H1 (cell line): ENCODE data around the gene JMJD1C. TPM values are rescaled to one million over a fixed set of nuclear protein-coding genes. Genes with fewer than 3 reads are reported as not detected.

Source experiments
- CTCF ChIA-PET: fragments of 300-600 bp; sonication (Branson Sonifier 250); formaldehyde crosslinking; loops from one replicate; lab custom pipeline; 2021; ENCODE audit not compliant: partially characterized antibody; lab: Charles Lee
- POLR2A ChIA-PET: fragments of 300-600 bp; sonication (Branson Sonifier 250); formaldehyde crosslinking; loops from one replicate; lab custom pipeline; 2021; ENCODE audit warnings: inconsistent platforms; ENCODE audit not compliant: partially characterized antibody; lab: Charles Lee
- DNase-seq, 2 experiments: peaks; one replicate each; pipeline versions ENCODE4 v3.0.0 to v3.0.0-alpha.2; 2010 to 2022; ENCODE audit warnings: low spot score in 2 of 2, low read depth in 1 of 2, mixed read lengths in 1 of 2
- FAIRE-seq: peaks from 2 replicates; lab custom pipeline; 2011; peaks lifted over from hg19 to GRCh38; lab: Jason Lieb, UNC
- H2AFZ ChIP-seq: 2 replicates; pipeline ENCODE4 v1.8.1; 2012; ENCODE audit warnings: low read length, inconsistent platforms
- H2AK5ac ChIP-seq: 2 replicates; pipeline ENCODE4 v1.6.1; 2013; ENCODE audit warnings: low read depth, low read length
- H2BK120ac ChIP-seq: replicated peaks from 2 replicates; pipeline ENCODE3; 2013; ENCODE audit warnings: low read depth, low read length, inconsistent platforms
- H2BK12ac ChIP-seq: 2 replicates; pipeline ENCODE4 v1.6.1; 2013; ENCODE audit warnings: low read depth, low read length
- H2BK15ac ChIP-seq: 2 replicates; pipeline ENCODE4 v1.6.1; 2013; ENCODE audit warnings: low read length
- H2BK20ac ChIP-seq: 2 replicates; pipeline ENCODE4 v1.6.1; 2013; ENCODE audit warnings: low read length
- H2BK5ac ChIP-seq: 2 replicates; pipeline ENCODE4 v1.6.1; 2013; ENCODE audit warnings: low read depth, low read length
- H3K14ac ChIP-seq: 2 replicates; pipeline ENCODE4 v1.6.1; 2013; ENCODE audit warnings: inconsistent platforms; ENCODE audit not compliant: insufficient read length
- H3K18ac ChIP-seq: 2 replicates; pipeline ENCODE4 v1.6.1; 2013; ENCODE audit warnings: low read length; ENCODE audit errors: extremely low read depth
- H3K23ac ChIP-seq: 2 replicates; pipeline ENCODE4 v1.6.1; 2013; ENCODE audit warnings: inconsistent platforms; ENCODE audit not compliant: insufficient read length
- H3K23me2 ChIP-seq: 2 replicates; pipeline ENCODE4 v1.6.1; 2013; ENCODE audit warnings: low read depth, low read length
- H3K27ac ChIP-seq: 2 replicates; pipeline ENCODE4 v1.6.1; 2011; ENCODE audit warnings: low read depth, low read length, inconsistent platforms
- H3K27me3 ChIP-seq, 4 experiments: replicated peaks in 1 of 4; 1 replicate in 1 of 4; 2 replicates in 3 of 4; pipeline versions ENCODE4 v1.6.1 to v1.8.1; 2011 to 2013; ENCODE audit warnings: low read length in 3 of 4, mild to moderate bottlenecking in 3 of 4, inconsistent platforms in 2 of 4, mixed read lengths in 2 of 4, moderate library complexity in 1 of 4; ENCODE audit not compliant: control insufficient read depth in 3 of 4, insufficient read depth in 3 of 4; ENCODE audit errors: extremely low read depth in 1 of 4
- H3K36me3 ChIP-seq, 4 experiments: 2 replicates each; pipeline versions ENCODE4 v1.6.1 to v1.8.1; 2011 to 2013; ENCODE audit warnings: mild to moderate bottlenecking in 4 of 4, low read length in 3 of 4, moderate library complexity in 2 of 4, control low read depth in 1 of 4, inconsistent platforms in 1 of 4; ENCODE audit not compliant: insufficient read depth in 4 of 4, control insufficient read depth in 2 of 4
- H3K4ac ChIP-seq: replicated peaks from 2 replicates; pipeline ENCODE3; 2013; ENCODE audit warnings: low read length, low read depth, mixed read lengths, inconsistent platforms; ENCODE audit not compliant: insufficient read length
- H3K4me1 ChIP-seq, 4 experiments: replicated peaks in 1 of 4; 1 replicate in 1 of 4; 2 replicates in 3 of 4; pipeline versions ENCODE4 v1.6.1 to v1.8.1; 2011 to 2013; ENCODE audit warnings: low read length in 3 of 4, inconsistent platforms in 2 of 4, mixed read lengths in 1 of 4; ENCODE audit not compliant: insufficient read depth in 4 of 4, control insufficient read depth in 3 of 4
- H3K4me2 ChIP-seq, 2 experiments: 2 replicates each; pipeline versions ENCODE4 v1.6.1 to v1.8.1; 2011 to 2013; ENCODE audit warnings: low read depth in 2 of 2, low read length in 2 of 2, control low read depth in 1 of 2, inconsistent platforms in 1 of 2, mild to moderate bottlenecking in 1 of 2; ENCODE audit not compliant: insufficient read depth in 1 of 2
- H3K4me3 ChIP-seq, 4 experiments: fragments of 200-600, 300-600 bp in 1 of 4; sonication (generic), shearing (Covaris generic), sonication (Bioruptor Twin) in 1 of 4; 2 replicates each; pipeline versions ENCODE4 v1.5.1 to v1.8.1; 2011 to 2016; ENCODE audit warnings: low read length in 4 of 4, low read depth in 3 of 4, control low read depth in 2 of 4, inconsistent platforms in 2 of 4, mild to moderate bottlenecking in 2 of 4, mixed read lengths in 1 of 4, moderate library complexity in 1 of 4; ENCODE audit not compliant: insufficient read depth in 2 of 4; ENCODE audit errors: extremely low read depth in 1 of 4
- H3K56ac ChIP-seq: replicated peaks from 2 replicates; pipeline ENCODE3; 2013; ENCODE audit warnings: low read depth, mild to moderate bottlenecking, mixed read lengths, low read length, inconsistent platforms; ENCODE audit not compliant: insufficient read length
- H3K79me1 ChIP-seq: 2 replicates; pipeline ENCODE4 v1.6.1; 2013; ENCODE audit warnings: low read depth, low read length, control low read depth
- H3K79me2 ChIP-seq, 2 experiments: 2 replicates each; pipeline versions ENCODE4 v1.6.1 to v1.8.1; 2012 to 2013; ENCODE audit warnings: low read length in 2 of 2, mild to moderate bottlenecking in 2 of 2, inconsistent platforms in 1 of 2; ENCODE audit not compliant: insufficient read depth in 2 of 2, control insufficient read depth in 1 of 2
- H3K9ac ChIP-seq, 4 experiments: replicated peaks in 1 of 4; 1 replicate in 1 of 4; 2 replicates in 3 of 4; pipeline versions ENCODE4 v1.6.1 to v1.8.1; 2011 to 2013; ENCODE audit warnings: low read depth in 3 of 4, low read length in 3 of 4, control low read depth in 2 of 4, mild to moderate bottlenecking in 2 of 4, moderate library complexity in 2 of 4, inconsistent platforms in 1 of 4; ENCODE audit errors: extremely low read depth in 1 of 4
- H3K9me3 ChIP-seq, 2 experiments: 2 replicates each; pipeline versions ENCODE4 v1.6.1 to v1.8.1; 2012 to 2013; ENCODE audit warnings: mild to moderate bottlenecking in 2 of 2, moderate library complexity in 2 of 2, control low read depth in 1 of 2, inconsistent platforms in 1 of 2, low read depth in 1 of 2, low read length in 1 of 2, mixed read lengths in 1 of 2; ENCODE audit not compliant: insufficient read depth in 2 of 2
- H4K20me1 ChIP-seq, 2 experiments: replicated peaks in 1 of 2; 2 replicates each; pipeline versions ENCODE3 to v1.8.1; 2011 to 2013; ENCODE audit warnings: inconsistent platforms in 2 of 2, low read length in 2 of 2, mild to moderate bottlenecking in 1 of 2; ENCODE audit not compliant: insufficient read depth in 2 of 2, control insufficient read depth in 1 of 2
- H4K5ac ChIP-seq: 2 replicates; pipeline ENCODE4 v1.6.1; 2013; ENCODE audit warnings: low read length, low read depth, mixed read lengths, inconsistent platforms; ENCODE audit not compliant: insufficient read length
- H4K8ac ChIP-seq: 2 replicates; pipeline ENCODE4 v1.8.0; 2013; ENCODE audit warnings: mild to moderate bottlenecking, moderate library complexity, low read length, inconsistent platforms; ENCODE audit not compliant: insufficient read depth; ENCODE audit errors: extremely low read depth
- H4K91ac ChIP-seq: replicated peaks from 2 replicates; pipeline ENCODE3; 2013; ENCODE audit warnings: low read length, mixed read lengths, inconsistent platforms; ENCODE audit not compliant: insufficient read length
- ATF3 ChIP-seq: IDR thresholded peaks from 2 replicates; pipeline ENCODE4 v1.6.1; 2011; ENCODE audit warnings: low read depth, mild to moderate bottlenecking, low read length; ENCODE audit not compliant: insufficient read depth
- CTBP2 ChIP-seq: IDR thresholded peaks from 2 replicates; pipeline ENCODE4 v1.7.0; 2011; ENCODE audit warnings: borderline replicate concordance, mild to moderate bottlenecking, moderate library complexity, mixed read lengths, low read length; ENCODE audit not compliant: insufficient read depth, insufficient read length
- GTF2F1 ChIP-seq: IDR thresholded peaks from 2 replicates; pipeline ENCODE4 v1.6.1; 2012; ENCODE audit warnings: low read depth, low read length, improper control_type of control experiment, borderline replicate concordance
- KDM1A ChIP-seq: fragments of 200-600, 300-600 bp; sonication (generic); IDR thresholded peaks from 2 replicates; pipeline ENCODE4 v1.7.1; 2016; ENCODE audit warnings: mild to moderate bottlenecking, low read length, borderline replicate concordance
- KDM4A ChIP-seq: IDR thresholded peaks from one replicate; pipeline ENCODE4 v1.7.1; 2012; ENCODE audit warnings: low read depth, mild to moderate bottlenecking, moderate library complexity, low read length, inconsistent platforms; ENCODE audit not compliant: severe bottlenecking
- RFX5 ChIP-seq: IDR thresholded peaks from 2 replicates; pipeline ENCODE4 v1.6.1; 2011; ENCODE audit warnings: low read depth, low read length, improper control_type of control experiment, borderline replicate concordance
- RNF2 ChIP-seq: fragments of 200-900, 300-1000 bp; sonication (generic); IDR thresholded peaks from 2 replicates; pipeline ENCODE4 v1.7.1; 2016; ENCODE audit warnings: borderline replicate concordance, low read depth, mild to moderate bottlenecking, antibody characterized with exemption, low read length; ENCODE audit not compliant: poor library complexity, severe bottlenecking; ENCODE audit errors: missing control alignments
- SIX5 ChIP-seq: IDR thresholded peaks from 2 replicates; pipeline ENCODE4 v1.6.1; 2011; ENCODE audit warnings: mild to moderate bottlenecking, low read depth, low read length
- SRF ChIP-seq: IDR thresholded peaks from 2 replicates; pipeline ENCODE4 v1.6.1; 2011; ENCODE audit warnings: mild to moderate bottlenecking, low read depth, low read length, moderate library complexity
- WGBS, 2 experiments: shearing (Covaris generic) in 1 of 2; methylation state at CpG; one replicate each; pipeline versions ENCODE4 v1.1.6 to v1.1.7; 2013 to 2015; ENCODE audit warnings: low lambda C conversion rate in 2 of 2, mixed read lengths in 2 of 2, inconsistent platforms in 1 of 2, low coverage in 1 of 2, missing lambda C conversion rate in 1 of 2; ENCODE audit not compliant: insufficient replicate concordance in 2 of 2, insufficient coverage in 1 of 2, insufficient read length in 1 of 2; ENCODE audit errors: extremely low coverage in 1 of 2, missing lambda C conversion rate in 1 of 2; 5-methylcytosine and 5-hydroxymethylcytosine counted together
- polyA plus RNA-seq, 7 experiments: library from polyadenylated mRNA; depleted of rRNA in 3 of 7; stranded (reverse) in 5 of 7; unstranded in 2 of 7; fragments of >200 nt in 5 of 7; fragments of 200-250 nt in 2 of 7; gene quantifications; 1 replicate in 5 of 7; 2 replicates in 1 of 7; 4 replicates in 1 of 7; pipeline versions ENCODE4 v1.2.1 to v1.2.3, GENCODE V29; 2011 to 2013; ENCODE audit warnings: missing spikeins in 2 of 7, mixed read lengths in 2 of 7
- total RNA-seq: library from RNA; stranded (reverse); fragmentation: NEBNext Ultra II Directional; extraction: Animal tissue kit (Norgen Biotek cat#: 25700); gene quantifications from 2 replicates; pipeline ENCODE4 v1.2.1, GENCODE V29; 2021

Gene JMJD1C
- total and polyA plus RNA-seq, 2 of the 8 experiments (the other 6 are each of a cell fraction or from before 2014, with no cell fraction given): 54.5 to 210 TPM

- H3K9me3 ChIP-seq: no peaks in the 10 kb centered on the region
- TF ChIP-seq SIX5: no peak
- TF ChIP-seq CTBP2: no peak
- TF ChIP-seq KDM4A: no peak
- no peak for TF ChIP-seq RFX5
- TF ChIP-seq ATF3: no peak
- TF ChIP-seq KDM1A: no peak
- no peak for TF ChIP-seq SRF
- no peak for TF ChIP-seq GTF2F1
- no peak for TF ChIP-seq RNF2
Observed at GRCh38 chr10:63501954-63502353, 36.2 kb upstream of the JMJD1C start.

More at GRCh38 chr10:63501954-63502353, 36.2 kb upstream of the JMJD1C start:
- H3K27me3 ChIP-seq: no peaks in the 10 kb centered on the region
- H3K27ac ChIP-seq: no peak overlapping the region
- H3K4me1 ChIP-seq: peaks cover 0 to 18% (median 12%) of the 10 kb centered on the region in 4 experiments; a peak in 6 of 7 replicates
- no peaks in the 10 kb centered on the region; the same call in 1 of the 2 replicates for H3K23me2 ChIP-seq
- H3K79me2 ChIP-seq: peaks cover 0 to 88% of the 10 kb centered on the region in 2 experiments; a peak in 2 of 4 replicates
- H4K5ac ChIP-seq: no peak overlapping the region
- H3K4ac ChIP-seq: no peak overlapping the region
- H3K4me2 ChIP-seq: no peak overlapping the region
- no peak overlapping the region for H3K23ac ChIP-seq
- H2AFZ ChIP-seq: no peak overlapping the region
- no peak overlapping the region for H2BK15ac ChIP-seq
- H4K20me1 ChIP-seq: no peaks in the 10 kb centered on the region
- DNase-seq (no peak), FAIRE-seq (no peak)
- no peak overlapping the region for H2BK12ac ChIP-seq
- no peak overlapping the region for H2BK5ac ChIP-seq
- no peak overlapping the region for H4K8ac ChIP-seq
- H3K14ac ChIP-seq: no peak overlapping the region
- no peaks in the 10 kb centered on the region; the same call in 1 of the 2 replicates for H3K79me1 ChIP-seq
- no peaks in the 10 kb centered on the region for H3K36me3 ChIP-seq
- H2AK5ac ChIP-seq: no peak overlapping the region
- no peak overlapping the region for H4K91ac ChIP-seq
- 94% methylated on average over 1 of the region's 1 CpG; no CpG with 5 or more reads in 1 of the 2 experiments for WGBS, 2 experiments
- no peak overlapping the region for H2BK120ac ChIP-seq
- CTCF ChIA-PET: interaction anchor here (1.4 kb wide), 2 partner anchors 14 to 127 kb away, joined by 5 read pairs; no protein-coding TSS in a partner anchor
- H2BK20ac ChIP-seq: no peak overlapping the region
- POLR2A ChIA-PET: interaction anchor here (0.9 to 8.4 kb wide), 4 partner anchors 13 to 237 kb away, joined by 3 to 49 read pairs (median 20); partner anchors contain the start of gene REEP3
- H3K56ac ChIP-seq: no peak overlapping the region
- H3K9ac ChIP-seq: no peak overlapping the region
- H3K4me3 ChIP-seq: no peak overlapping the region
- H3K18ac ChIP-seq: no peak overlapping the region
